HuH-7 (cell line): Measurements from ENCODE around the gene SPOPL.
"Not testable (repeated sequence)": the region's sequence is repeated elsewhere in the genome, so short reads cannot be mapped to it uniquely, and the experiment has no call there.

Experiments used
- DNase-seq: peaks from one replicate; pipeline ENCODE4 v3.0.0; 2011; ENCODE audit warnings: low spot score

Gene SPOPL

GRCh38 chr2:138501425-138502254 is at the start of gene SPOPL:
SPOPL (plus strand) TSS chr2:138501770; CDS start chr2:138550217, 48,447 bp downstream.
- peak; percentile 88 for DNase-seq

DNA sequence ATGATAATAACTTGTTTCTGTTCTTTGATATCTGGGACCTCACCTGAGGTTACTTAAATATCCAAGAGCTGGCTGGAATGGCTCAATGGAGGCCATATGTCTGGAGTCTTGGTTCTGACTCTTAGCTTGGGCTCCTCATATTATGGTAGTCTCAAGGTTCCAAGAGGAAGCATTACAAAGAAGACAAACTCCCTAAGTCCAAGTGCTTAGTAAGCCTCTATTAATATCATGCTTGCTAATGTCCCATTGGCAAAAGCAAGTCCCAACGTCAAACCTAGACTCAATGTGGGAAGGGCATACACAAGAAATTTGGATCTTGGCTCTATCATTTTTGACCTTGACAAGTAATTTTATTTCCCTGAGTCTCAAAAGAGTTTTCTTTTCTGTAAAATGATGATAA is 49.2 kb upstream of the SPOPL start:
- no peak for DNase-seq

- no peak for DNase-seq
These were observed 47.8 kb upstream of the SPOPL start for GRCh38 chr2:138453815-138454214.

DNA sequence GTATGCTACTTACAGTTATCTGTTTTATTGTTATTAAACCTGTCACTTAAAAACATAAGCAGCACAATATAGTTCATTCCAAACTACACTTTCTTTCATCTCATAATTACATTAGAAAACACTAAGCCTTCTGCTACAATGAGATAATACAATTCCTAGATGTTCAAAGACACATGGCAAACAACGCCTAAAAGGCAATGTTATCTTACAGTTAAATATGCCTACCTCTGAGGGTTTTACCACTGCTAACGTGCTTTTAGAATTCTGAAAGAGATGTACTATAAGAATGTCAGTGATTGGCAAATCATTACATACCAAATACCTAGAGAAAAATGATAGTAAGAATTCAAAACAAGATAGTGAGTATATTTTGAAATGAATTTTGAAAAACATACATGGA is 46.8 kb upstream of the SPOPL start:
- no peak for DNase-seq

DNA sequence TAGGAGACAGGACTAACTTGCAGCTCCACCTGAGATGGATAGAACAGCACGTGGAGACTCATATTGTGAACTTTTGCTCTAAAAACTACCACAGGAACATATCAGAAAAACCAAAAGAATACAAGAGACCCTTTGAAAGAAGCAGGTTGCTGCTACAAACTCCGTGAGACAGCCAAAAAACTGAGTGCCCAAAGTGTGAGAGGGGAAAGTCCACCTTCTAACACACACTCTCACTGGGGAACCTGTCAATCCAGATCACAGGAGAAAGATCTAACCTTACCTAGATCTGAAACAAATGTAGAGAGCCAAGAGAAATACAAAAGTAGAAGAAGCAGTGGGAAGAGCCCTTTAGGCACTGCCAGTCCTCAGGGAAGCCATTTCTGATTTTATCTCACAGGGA is 46.3 kb upstream of the SPOPL start:
- no peak for DNase-seq

DNA sequence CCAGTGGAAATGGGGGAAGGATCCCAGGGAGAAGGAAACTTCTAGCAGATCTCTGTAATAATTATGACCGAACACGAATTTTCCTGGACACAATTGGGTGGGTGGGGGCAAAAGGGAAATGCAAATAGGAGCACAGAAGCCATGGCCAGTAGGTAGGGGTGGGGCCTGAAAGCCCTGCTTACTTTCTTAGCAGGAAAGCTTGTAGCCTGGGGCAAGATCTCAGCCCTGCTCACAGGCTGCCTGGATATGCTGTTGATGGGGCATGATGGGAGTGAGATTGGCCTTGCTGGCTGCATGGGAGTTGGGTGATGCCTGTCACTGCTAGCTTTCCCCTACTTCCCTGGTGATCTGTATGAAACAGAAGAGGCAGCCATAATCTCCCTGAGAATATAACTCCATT is 45.9 kb upstream of the SPOPL start:
- no peak for DNase-seq

DNA sequence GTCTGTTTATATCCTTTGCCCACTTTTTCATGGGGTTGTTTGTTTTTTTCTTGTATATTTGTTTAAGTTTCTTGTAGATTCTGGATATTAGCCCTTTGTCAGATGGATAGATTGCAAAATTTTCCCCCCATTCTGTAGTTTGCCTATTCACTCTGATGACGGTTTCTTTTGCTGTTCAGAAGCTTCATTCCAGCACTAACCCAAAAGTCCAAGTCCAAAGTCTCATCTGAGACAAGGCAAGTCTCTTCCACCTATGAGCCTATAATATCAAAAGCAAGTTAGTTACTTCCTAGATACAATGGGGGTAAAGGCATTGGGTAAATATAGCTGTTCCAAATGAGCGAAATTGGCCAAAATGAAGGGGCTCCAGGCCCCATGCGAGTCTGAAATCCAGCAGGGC is 38.9 kb upstream of the SPOPL start:
- not testable (repeated sequence) for DNase-seq

DNA sequence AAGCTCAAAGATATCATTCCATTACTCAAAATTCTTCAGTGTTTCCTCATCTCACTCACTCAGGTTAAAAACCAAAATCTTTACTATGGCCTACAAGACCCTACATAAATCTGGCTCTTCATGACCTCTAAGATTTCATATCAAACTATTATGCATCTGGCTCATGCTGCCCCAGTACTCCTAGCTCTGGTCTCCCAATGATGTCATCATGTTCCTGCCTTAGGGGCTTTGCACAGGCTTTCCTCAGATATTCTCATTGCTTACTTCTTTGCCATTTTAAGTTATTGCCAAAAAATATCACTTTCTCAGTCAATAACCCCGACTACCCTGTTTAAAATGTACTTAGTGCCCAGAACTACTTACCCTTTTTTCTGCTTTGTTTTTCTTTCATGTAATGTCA is 33.0 kb upstream of the SPOPL start:
- no peak for DNase-seq

DNA sequence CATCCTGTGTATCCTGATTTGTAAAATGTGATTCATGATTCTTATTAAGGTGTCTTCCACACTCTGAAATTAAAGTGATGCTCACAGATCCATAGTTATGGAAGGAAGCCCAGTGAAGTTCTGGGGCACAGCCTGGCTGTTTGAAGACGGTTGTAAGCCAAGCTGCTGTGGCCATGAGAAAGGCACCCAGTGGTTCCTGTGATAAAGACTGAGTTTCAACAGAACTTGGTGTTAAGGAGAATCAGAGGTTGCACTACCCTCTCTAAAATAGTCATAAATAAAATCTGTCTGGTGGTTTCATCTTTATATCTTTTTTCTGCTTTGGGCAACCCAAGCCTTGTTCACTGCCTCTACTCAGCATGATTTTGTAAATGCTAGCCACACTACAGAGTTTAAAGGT is 32.2 kb upstream of the SPOPL start:
- no peak for DNase-seq

GRCh38 chr2:138470941-138471340 is 30.6 kb upstream of the SPOPL start:
- no peak for DNase-seq

GRCh38 chr2:138474100-138474825 is 27.3 kb upstream of the SPOPL start:
- DNase-seq: no peak

DNA sequence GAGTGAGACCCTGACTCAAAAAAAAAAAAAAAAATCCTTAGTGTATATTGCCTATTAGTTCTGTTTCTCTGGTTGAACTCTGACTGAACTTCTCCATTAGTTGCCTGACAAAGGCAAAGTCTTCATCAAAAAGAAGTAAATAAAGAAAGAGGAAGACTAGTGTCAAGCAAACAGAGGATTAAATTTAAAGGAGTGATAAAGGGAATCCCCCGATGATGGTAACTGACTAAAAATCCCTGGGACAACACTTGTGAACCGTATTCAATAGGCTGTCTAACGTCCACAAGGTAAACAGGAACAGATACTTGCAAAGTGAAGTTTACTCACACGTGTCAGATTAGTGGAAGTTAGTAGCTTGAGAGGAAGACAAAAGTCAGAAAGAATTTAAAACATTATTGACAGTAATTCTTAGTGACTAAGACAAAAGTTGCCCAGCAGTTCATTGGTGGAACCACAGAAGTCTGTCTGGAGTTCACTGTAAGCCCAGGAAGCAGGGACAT is 26.2 kb upstream of the SPOPL start:
- DNase-seq: no peak

- DNase-seq: no peak
These were observed 25.4 kb upstream of the SPOPL start for GRCh38 chr2:138476186-138476585.

- DNase-seq: no peak
These were observed 24.6 kb upstream of the SPOPL start for GRCh38 chr2:138476940-138477339.

GRCh38 chr2:138482796-138483195 is 18.8 kb upstream of the SPOPL start:
- DNase-seq: not testable (repeated sequence)

GRCh38 chr2:138485019-138485418 is 16.6 kb upstream of the SPOPL start:
- no peak for DNase-seq

- DNase-seq: no peak
These were observed 15.0 kb upstream of the SPOPL start for GRCh38 chr2:138486363-138487198.

GRCh38 chr2:138490673-138491494 is 10.7 kb upstream of the SPOPL start:
- DNase-seq: no peak

DNA sequence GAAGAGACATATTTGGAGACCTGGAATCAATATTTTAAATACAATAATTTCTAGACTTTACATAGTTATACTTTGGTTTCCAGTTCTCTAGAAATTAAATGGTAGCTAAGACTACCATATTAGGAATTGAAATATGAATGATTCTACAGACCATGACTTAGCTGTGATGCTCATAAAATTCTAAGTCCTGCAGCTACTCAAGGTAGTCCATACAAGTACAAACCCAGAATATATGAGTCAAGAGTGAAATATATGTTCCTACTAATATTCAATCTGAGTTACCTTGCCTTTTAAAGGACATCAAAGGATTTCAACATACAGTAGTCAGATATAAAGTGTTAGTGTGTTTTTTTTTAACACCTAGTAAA is 10.1 kb upstream of the SPOPL start:
- no peak for DNase-seq

- DNase-seq: no peak
These were observed 9.4 kb upstream of the SPOPL start for GRCh38 chr2:138492160-138492559.

- no peak for DNase-seq
These were observed 8.2 kb upstream of the SPOPL start for GRCh38 chr2:138493334-138493733.
